ENCODE data around the gene ZDHHC14.
"Not testable (repeated sequence)": the region's sequence is repeated elsewhere in the genome, so short reads cannot be mapped to it uniquely, and the experiment has no call there.

ZDHHC14 gene

GRCh38 chr6:157466342-157466648 is 85.3 kb downstream of the ZDHHC14 start:
- Histone ChIP-seq H3K9me3 (ENCODE audit: control insufficient read depth, low read length) (no peaks in the 10 kb centered on the region), H3K9ac (ENCODE audit: low read length) (no peak overlapping the region), H3K4me3 (ENCODE audit: low read length) (no peak overlapping the region)

GRCh38 chr6:157467339-157467738 is 86.3 kb downstream of the ZDHHC14 start:
- H3K36me3 ChIP-seq (ENCODE audit: control insufficient read depth, insufficient read depth, low read length); H3K9me3 ChIP-seq (ENCODE audit: control insufficient read depth, low read length); H3K4me1 ChIP-seq (ENCODE audit: control insufficient read depth, insufficient read depth, low read length); H3K27me3 ChIP-seq (ENCODE audit: control insufficient read depth, insufficient read depth, low read length); H3K4me3 ChIP-seq (ENCODE audit: low read length); H3K9ac ChIP-seq (ENCODE audit: low read length): not testable (repeated sequence)

More at GRCh38 chr6:157466342-157466648, 85.3 kb downstream of the ZDHHC14 start:
- Histone ChIP-seq H3K36me3 (ENCODE audit: control insufficient read depth, insufficient read depth, low read length) (no peaks in the 10 kb centered on the region), H3K27me3 (ENCODE audit: control insufficient read depth, insufficient read depth, low read length) (no peaks in the 10 kb centered on the region), H3K4me1 (ENCODE audit: control insufficient read depth, insufficient read depth, low read length) (no peaks in the 10 kb centered on the region)

GRCh38 chr6:157468054-157468453 is 87.1 kb downstream of the ZDHHC14 start:
- no peak overlapping the region for H3K9ac ChIP-seq (ENCODE audit: low read length)
- no peaks in the 10 kb centered on the region for H3K4me1 ChIP-seq (ENCODE audit: control insufficient read depth, insufficient read depth, low read length)
- H3K36me3 ChIP-seq (ENCODE audit: control insufficient read depth, insufficient read depth, low read length) = no peaks in the 10 kb centered on the region
- no peak overlapping the region for H3K4me3 ChIP-seq (ENCODE audit: low read length)
- H3K27me3 ChIP-seq (ENCODE audit: control insufficient read depth, insufficient read depth, low read length) = no peaks in the 10 kb centered on the region
- no peaks in the 10 kb centered on the region for H3K9me3 ChIP-seq (ENCODE audit: control insufficient read depth, low read length)

- no peaks in the 10 kb centered on the region for H3K36me3 ChIP-seq (ENCODE audit: control insufficient read depth, insufficient read depth, low read length)
- H3K4me3 ChIP-seq (ENCODE audit: low read length) = no peak overlapping the region
- no peaks in the 10 kb centered on the region for H3K27me3 ChIP-seq (ENCODE audit: control insufficient read depth, insufficient read depth, low read length)
- H3K4me1 ChIP-seq (ENCODE audit: control insufficient read depth, insufficient read depth, low read length) = no peaks in the 10 kb centered on the region
- H3K9ac ChIP-seq (ENCODE audit: low read length) = no peak overlapping the region
- H3K9me3 ChIP-seq (ENCODE audit: control insufficient read depth, low read length) = no peaks in the 10 kb centered on the region
Observed at GRCh38 chr6:157468574-157468973, 87.6 kb downstream of the ZDHHC14 start.

- H3K4me3 ChIP-seq (ENCODE audit: low read length) = no peak overlapping the region
- no peaks in the 10 kb centered on the region for H3K27me3 ChIP-seq (ENCODE audit: control insufficient read depth, insufficient read depth, low read length)
- no peak overlapping the region for H3K9ac ChIP-seq (ENCODE audit: low read length)
Observed at GRCh38 chr6:157469378-157469777, 88.4 kb downstream of the ZDHHC14 start.

GRCh38 chr6:157471077-157471686 is 90.2 kb downstream of the ZDHHC14 start:
- Histone ChIP-seq H3K4me1 (ENCODE audit: control insufficient read depth, insufficient read depth, low read length) (no peaks in the 10 kb centered on the region), H3K27me3 (ENCODE audit: control insufficient read depth, insufficient read depth, low read length) (no peaks in the 10 kb centered on the region), H3K9ac (ENCODE audit: low read length) (no peak overlapping the region), H3K9me3 (ENCODE audit: control insufficient read depth, low read length) (no peaks in the 10 kb centered on the region), H3K36me3 (ENCODE audit: control insufficient read depth, insufficient read depth, low read length) (no peaks in the 10 kb centered on the region), H3K4me3 (ENCODE audit: low read length) (no peak overlapping the region)

More at GRCh38 chr6:157469378-157469777, 88.4 kb downstream of the ZDHHC14 start:
- H3K36me3 ChIP-seq (ENCODE audit: control insufficient read depth, insufficient read depth, low read length) = no peaks in the 10 kb centered on the region
- H3K4me1 ChIP-seq (ENCODE audit: control insufficient read depth, insufficient read depth, low read length) = no peaks in the 10 kb centered on the region
- no peaks in the 10 kb centered on the region for H3K9me3 ChIP-seq (ENCODE audit: control insufficient read depth, low read length)

- Histone ChIP-seq H3K36me3 (ENCODE audit: control insufficient read depth, insufficient read depth, low read length) (no peaks in the 10 kb centered on the region), H3K27me3 (ENCODE audit: control insufficient read depth, insufficient read depth, low read length) (no peaks in the 10 kb centered on the region), H3K9ac (ENCODE audit: low read length) (no peak overlapping the region), H3K4me3 (ENCODE audit: low read length) (no peak overlapping the region), H3K4me1 (ENCODE audit: control insufficient read depth, insufficient read depth, low read length) (no peaks in the 10 kb centered on the region), H3K9me3 (ENCODE audit: control insufficient read depth, low read length) (no peaks in the 10 kb centered on the region)
Observed at GRCh38 chr6:157471895-157472686, 91.1 kb downstream of the ZDHHC14 start.

GRCh38 chr6:157476797-157477196 is 95.8 kb downstream of the ZDHHC14 start:
- no peak overlapping the region for H3K9ac ChIP-seq (ENCODE audit: low read length)
- peaks cover 19% of the 10 kb centered on the region for H3K4me1 ChIP-seq (ENCODE audit: control insufficient read depth, insufficient read depth, low read length)
- H3K36me3 ChIP-seq (ENCODE audit: control insufficient read depth, insufficient read depth, low read length) = no peaks in the 10 kb centered on the region
- H3K4me3 ChIP-seq (ENCODE audit: low read length) = no peak overlapping the region
- H3K27me3 ChIP-seq (ENCODE audit: control insufficient read depth, insufficient read depth, low read length) = no peaks in the 10 kb centered on the region
- H3K9me3 ChIP-seq (ENCODE audit: control insufficient read depth, low read length) = no peaks in the 10 kb centered on the region

- no peak overlapping the region for H3K4me3 ChIP-seq (ENCODE audit: low read length)
- H3K36me3 ChIP-seq (ENCODE audit: control insufficient read depth, insufficient read depth, low read length) = no peaks in the 10 kb centered on the region
- peaks cover 21% of the 10 kb centered on the region for H3K4me1 ChIP-seq (ENCODE audit: control insufficient read depth, insufficient read depth, low read length)
- no peaks in the 10 kb centered on the region for H3K9me3 ChIP-seq (ENCODE audit: control insufficient read depth, low read length)
- H3K9ac ChIP-seq (ENCODE audit: low read length) = no peak overlapping the region
- no peaks in the 10 kb centered on the region for H3K27me3 ChIP-seq (ENCODE audit: control insufficient read depth, insufficient read depth, low read length)
Observed at GRCh38 chr6:157478926-157479325, 97.9 kb downstream of the ZDHHC14 start.

- Histone ChIP-seq H3K4me3 (ENCODE audit: low read length) (no peak overlapping the region), H3K4me1 (ENCODE audit: control insufficient read depth, insufficient read depth, low read length) (peaks cover 21% of the 10 kb centered on the region), H3K9me3 (ENCODE audit: control insufficient read depth, low read length) (no peaks in the 10 kb centered on the region), H3K36me3 (ENCODE audit: control insufficient read depth, insufficient read depth, low read length) (no peaks in the 10 kb centered on the region), H3K9ac (ENCODE audit: low read length) (no peak overlapping the region), H3K27me3 (ENCODE audit: control insufficient read depth, insufficient read depth, low read length) (no peaks in the 10 kb centered on the region)
Observed at GRCh38 chr6:157479464-157480303, 98.7 kb downstream of the ZDHHC14 start.

GRCh38 chr6:157481189-157481864 is 100.3 kb downstream of the ZDHHC14 start:
- no peaks in the 10 kb centered on the region for H3K9me3 ChIP-seq (ENCODE audit: control insufficient read depth, low read length)
- H3K4me1 ChIP-seq (ENCODE audit: control insufficient read depth, insufficient read depth, low read length) = peaks cover 21% of the 10 kb centered on the region
- no peak overlapping the region for H3K4me3 ChIP-seq (ENCODE audit: low read length)
- no peaks in the 10 kb centered on the region for H3K36me3 ChIP-seq (ENCODE audit: control insufficient read depth, insufficient read depth, low read length)
- no peaks in the 10 kb centered on the region for H3K27me3 ChIP-seq (ENCODE audit: control insufficient read depth, insufficient read depth, low read length)
- no peak overlapping the region for H3K9ac ChIP-seq (ENCODE audit: low read length)

GRCh38 chr6:157481865-157482249 is 100.9 kb downstream of the ZDHHC14 start:
- H3K9ac ChIP-seq (ENCODE audit: low read length) = no peak overlapping the region
- H3K9me3 ChIP-seq (ENCODE audit: control insufficient read depth, low read length) = no peaks in the 10 kb centered on the region
- H3K36me3 ChIP-seq (ENCODE audit: control insufficient read depth, insufficient read depth, low read length) = no peaks in the 10 kb centered on the region

More at GRCh38 chr6:157481865-157482249, 100.9 kb downstream of the ZDHHC14 start:
- Histone ChIP-seq H3K4me1 (ENCODE audit: control insufficient read depth, insufficient read depth, low read length) (peaks cover 21% of the 10 kb centered on the region), H3K4me3 (ENCODE audit: low read length) (no peak overlapping the region), H3K27me3 (ENCODE audit: control insufficient read depth, insufficient read depth, low read length) (no peaks in the 10 kb centered on the region)

All from mucosa of stomach (tissue), 1 donor.